H9 (cell line): ENCODE results near the gene UBXN10. TPM values are rescaled to one million over a fixed set of nuclear protein-coding genes. Genes with fewer than 3 reads are reported as not detected.

Source experiments
- DNase-seq: peaks from one replicate; pipeline ENCODE4 v3.0.0-alpha.2; 2017
- H2AFZ ChIP-seq: one replicate; pipeline ENCODE4 v1.6.1; 2013; ENCODE audit warnings: mild to moderate bottlenecking, low read length, control low read depth, moderate library complexity
- H2AK5ac ChIP-seq: 2 replicates; pipeline ENCODE4 v1.6.1; 2013; ENCODE audit warnings: low read length, control low read depth, mixed read lengths; ENCODE audit not compliant: insufficient read length
- H2BK120ac ChIP-seq: one replicate; pipeline ENCODE4 v1.6.1; 2013; ENCODE audit warnings: low read depth, mild to moderate bottlenecking, low read length, control low read depth, inconsistent platforms; ENCODE audit not compliant: poor library complexity, severe bottlenecking
- H2BK12ac ChIP-seq: 2 replicates; pipeline ENCODE4 v1.6.1; 2013; ENCODE audit warnings: low read length, control low read depth, mixed read lengths, low read depth; ENCODE audit not compliant: insufficient read length
- H2BK15ac ChIP-seq: 2 replicates; pipeline ENCODE4 v1.6.1; 2013; ENCODE audit warnings: low read depth, low read length, control low read depth
- H2BK20ac ChIP-seq: one replicate; pipeline ENCODE4 v1.6.1; 2013; ENCODE audit warnings: low read depth, mild to moderate bottlenecking, low read length, control low read depth, inconsistent platforms; ENCODE audit not compliant: poor library complexity, severe bottlenecking
- H2BK5ac ChIP-seq: 2 replicates; pipeline ENCODE4 v1.6.1; 2013; ENCODE audit warnings: low read length, control low read depth, mixed read lengths; ENCODE audit not compliant: insufficient read length
- H3K14ac ChIP-seq: 2 replicates; pipeline ENCODE4 v1.6.1; 2013; ENCODE audit warnings: low read length, control low read depth; ENCODE audit not compliant: insufficient read depth
- H3K18ac ChIP-seq: 2 replicates; pipeline ENCODE4 v1.6.1; 2013; ENCODE audit warnings: low read depth, mild to moderate bottlenecking, mixed read lengths, low read length, control low read depth; ENCODE audit not compliant: insufficient read length
- H3K23ac ChIP-seq: 2 replicates; pipeline ENCODE4 v1.6.1; 2013; ENCODE audit warnings: low read length, control low read depth, mixed read lengths, low read depth; ENCODE audit not compliant: insufficient read length
- H3K23me2 ChIP-seq: 2 replicates; pipeline ENCODE4 v1.6.1; 2013; ENCODE audit warnings: low read depth, mild to moderate bottlenecking, mixed read lengths, low read length, control low read depth; ENCODE audit not compliant: insufficient read length, poor library complexity, severe bottlenecking
- H3K27ac ChIP-seq: 2 replicates; pipeline ENCODE4 v1.5.1; 2013; ENCODE audit warnings: low read length, control low read depth, mixed read lengths, low read depth; ENCODE audit not compliant: insufficient read length
- H3K27me3 ChIP-seq: 2 replicates; pipeline ENCODE4 v1.6.1; 2013; ENCODE audit warnings: low read length, control low read depth, inconsistent platforms; ENCODE audit not compliant: insufficient read depth
- H3K4ac ChIP-seq: 2 replicates; pipeline ENCODE4 v1.6.1; 2013; ENCODE audit warnings: low read depth, mild to moderate bottlenecking, control low read depth, inconsistent platforms, low read length, moderate library complexity
- H3K4me1 ChIP-seq: 2 replicates; pipeline ENCODE4 v1.6.1; 2013; ENCODE audit warnings: low read length, control low read depth, inconsistent platforms; ENCODE audit not compliant: insufficient read depth
- H3K4me2 ChIP-seq: 2 replicates; pipeline ENCODE4 v1.6.1; 2013; ENCODE audit warnings: low read length, control low read depth, mixed read lengths; ENCODE audit not compliant: insufficient read length, insufficient read depth
- H3K56ac ChIP-seq: 2 replicates; pipeline ENCODE4 v1.6.1; 2013; ENCODE audit warnings: low read depth, mild to moderate bottlenecking, mixed read lengths, low read length, control low read depth; ENCODE audit not compliant: insufficient read length
- H3K79me1 ChIP-seq: 2 replicates; pipeline ENCODE4 v1.6.1; 2013; ENCODE audit warnings: low read depth, mild to moderate bottlenecking, moderate library complexity, low read length, control low read depth, inconsistent platforms; ENCODE audit not compliant: insufficient read depth, poor library complexity, severe bottlenecking
- H3K79me2 ChIP-seq: 2 replicates; pipeline ENCODE4 v1.6.1; 2013; ENCODE audit warnings: low read length, control low read depth, inconsistent platforms; ENCODE audit not compliant: insufficient read depth
- H3K9ac ChIP-seq: 2 replicates; pipeline ENCODE4 v1.6.1; 2013; ENCODE audit warnings: low read length, control low read depth, mixed read lengths; ENCODE audit not compliant: insufficient read length; ENCODE audit errors: extremely low read depth
- H3K9me3 ChIP-seq: one replicate; pipeline ENCODE4 v1.6.1; 2013; ENCODE audit warnings: low read depth, low read length, inconsistent platforms; ENCODE audit not compliant: control insufficient read depth
- H3T11ph ChIP-seq: one replicate; pipeline ENCODE4 v1.6.1; 2013; ENCODE audit warnings: mild to moderate bottlenecking, low read length, control low read depth, inconsistent platforms
- H4K20me1 ChIP-seq: one replicate; pipeline ENCODE4 v1.6.1; 2013; ENCODE audit not compliant: control insufficient read depth, insufficient read length, insufficient read depth
- H4K5ac ChIP-seq: 2 replicates; pipeline ENCODE4 v1.6.1; 2013; ENCODE audit warnings: low read depth, mild to moderate bottlenecking, mixed read lengths, low read length, control low read depth; ENCODE audit not compliant: insufficient read length
- H4K8ac ChIP-seq: replicated peaks from 2 replicates; pipeline ENCODE4 v1.6.1; 2013; ENCODE audit warnings: low read length, control low read depth, mixed read lengths, low read depth; ENCODE audit not compliant: insufficient read length
- H4K91ac ChIP-seq: 2 replicates; pipeline ENCODE4 v1.6.1; 2013; ENCODE audit warnings: low read depth, mild to moderate bottlenecking, moderate library complexity, mixed read lengths, low read length, control low read depth; ENCODE audit not compliant: insufficient read length
- H3K27ac Mint-ChIP-seq, 3 experiments: 2 replicates in 2 of 3; 3 replicates in 1 of 3; pipeline ENCODE4 v1.8.0; 2020 to 2021; ENCODE audit warnings: mixed read lengths in 3 of 3, mild to moderate bottlenecking in 1 of 3, moderate library complexity in 1 of 3
- H3K27me3 Mint-ChIP-seq: 2 replicates; pipeline ENCODE4 v1.8.0; 2021; ENCODE audit warnings: low read depth, mild to moderate bottlenecking, moderate library complexity, mixed read lengths
- H3K36me3 Mint-ChIP-seq, 3 experiments: 2 replicates in 2 of 3; 3 replicates in 1 of 3; pipeline ENCODE4 v1.8.0; 2020 to 2021; ENCODE audit warnings: low read depth in 3 of 3, mixed read lengths in 3 of 3; ENCODE audit not compliant: insufficient read depth in 1 of 3
- H3K4me1 Mint-ChIP-seq, 2 experiments: 2 replicates each; pipeline ENCODE4 v1.8.0; 2020; ENCODE audit warnings: mixed read lengths in 2 of 2
- H3K4me3 Mint-ChIP-seq, 2 experiments: 2 replicates in 1 of 2; 3 replicates in 1 of 2; pipeline ENCODE4 v1.8.0; 2020 to 2021; ENCODE audit warnings: mild to moderate bottlenecking in 2 of 2, mixed read lengths in 2 of 2, moderate library complexity in 1 of 2
- H3K9me3 Mint-ChIP-seq, 2 experiments: 2 replicates in 1 of 2; 3 replicates in 1 of 2; pipeline ENCODE4 v1.8.0; 2020; ENCODE audit warnings: mild to moderate bottlenecking in 2 of 2, mixed read lengths in 2 of 2, moderate library complexity in 1 of 2
- CTCF ChIP-seq: fragments of 200-600 bp; sonication (generic); conservative IDR thresholded peaks from 3 replicates; pipeline ENCODE4 v1.8.0; 2021; ENCODE audit warnings: antibody characterized with exemption, mild to moderate bottlenecking
- WGBS: extraction: QIAGEN DNeasy Blood & Tissue Kit; methylation state at CpG from one replicate; pipeline ENCODE4 v1.1.7; 2013; ENCODE audit warnings: missing lambda C conversion rate, low lambda C conversion rate, mixed read lengths; ENCODE audit not compliant: insufficient read length; ENCODE audit errors: extremely low coverage; 5-methylcytosine and 5-hydroxymethylcytosine counted together
- total RNA-seq: library from RNA; stranded (reverse); gene quantifications from 2 replicates; pipeline ENCODE4 v1.2.1, GENCODE V29; 2021

The UBXN10 gene
- total RNA-seq, 1 experiment from 2014 or later, result 0.59 TPM

- Histone ChIP-seq H4K20me1 (no peaks in the 10 kb centered on the region), H3K56ac (no peak overlapping the region), H3K4me1 (no peaks in the 10 kb centered on the region), H3K14ac (no peak overlapping the region), H2AFZ (no peak overlapping the region), H3K79me2 (no peaks in the 10 kb centered on the region), H2BK12ac (peak overlapping the region; percentile 6), H2BK120ac (no peak overlapping the region), H3T11ph (no peak overlapping the region), H3K27me3 (no peaks in the 10 kb centered on the region), H3K18ac (no peak overlapping the region), H4K91ac (no peak overlapping the region), H3K9me3 (no peaks in the 10 kb centered on the region), H4K8ac (no peak overlapping the region), H2BK15ac (no peak overlapping the region), H3K4ac (no peak overlapping the region), H2BK5ac (no peak overlapping the region), H3K27ac (no peak overlapping the region), H4K5ac (no peak overlapping the region), H3K79me1 (no peaks in the 10 kb centered on the region), H3K4me2 (no peak overlapping the region), H3K23me2 (no peaks in the 10 kb centered on the region), H3K23ac (no peak overlapping the region), H2AK5ac (no peak overlapping the region), H2BK20ac (no peak overlapping the region), H3K9ac (no peak overlapping the region)
- WGBS, result no CpG with 5 or more reads among the region's 11 CpGs
- H3K27ac Mint-ChIP-seq, result no peak overlapping the region
- peaks cover 6% of the 10 kb centered on the region in 2 experiments; a peak in 4 of 5 replicates for H3K9me3 Mint-ChIP-seq
- no peak overlapping the region for H3K4me3 Mint-ChIP-seq
- H3K4me1 Mint-ChIP-seq, result peaks cover 3 to 4% of the 10 kb centered on the region in 2 experiments; a peak in 2 of 4 replicates
- no peak for TF ChIP-seq CTCF
- DNase-seq, result no peak
- peaks cover 32% of the 10 kb centered on the region for H3K27me3 Mint-ChIP-seq
- 0 out of 7 replicates have a peak, but pooled peaks cover 0 to 4% (median 0%) of the 10 kb centered on the region in 3 experiments for H3K36me3 Mint-ChIP-seq
Observed at GRCh38 chr1:20212085-20212684, 26.3 kb downstream of the UBXN10 start.
